Mesothelial cell of epicardium (in vitro differentiated cells): ENCODE results near the gene SLC23A1. TPM values are rescaled to one million over a fixed set of nuclear protein-coding genes. Genes with fewer than 3 reads are reported as not detected.

ENCODE experiments used
- DNase-seq, 2 experiments: peaks; one replicate each; pipeline ENCODE4 v3.0.0; 2021; ENCODE audit warnings: low spot score in 2 of 2; ENCODE audit not compliant: unreplicated experiment in 2 of 2
- H3K27ac Mint-ChIP-seq: 2 replicates; pipeline ENCODE4 v1.8.0; 2021; ENCODE audit warnings: mixed read lengths
- H3K27me3 Mint-ChIP-seq: 2 replicates; pipeline ENCODE4 v1.8.0; 2021; ENCODE audit warnings: low read depth, mixed read lengths
- H3K36me3 Mint-ChIP-seq: 2 replicates; pipeline ENCODE4 v1.8.0; 2021; ENCODE audit warnings: mixed read lengths
- H3K4me1 Mint-ChIP-seq: 2 replicates; pipeline ENCODE4 v1.8.0; 2021; ENCODE audit warnings: mixed read lengths
- H3K4me3 Mint-ChIP-seq: 2 replicates; pipeline ENCODE4 v1.8.0; 2021; ENCODE audit warnings: mild to moderate bottlenecking, moderate library complexity, mixed read lengths
- H3K9me3 Mint-ChIP-seq: 2 replicates; pipeline ENCODE4 v1.8.0; 2021; ENCODE audit warnings: mixed read lengths
- total RNA-seq: library from RNA; stranded (reverse); gene quantifications from 3 replicates; pipeline ENCODE4 v1.2.1, GENCODE V29; 2021
- TF ChIP-seq, protein P1 (sequence below): fragments of 200-600 bp; sonication (generic); IDR thresholded peaks from one replicate; pipeline ENCODE4 v1.5.0; 2021; ENCODE audit warnings: antibody characterized with exemption; ENCODE audit not compliant: unreplicated experiment

Gene SLC23A1
- total RNA-seq, 1 donor from 2014 or later = not detected

DNA sequence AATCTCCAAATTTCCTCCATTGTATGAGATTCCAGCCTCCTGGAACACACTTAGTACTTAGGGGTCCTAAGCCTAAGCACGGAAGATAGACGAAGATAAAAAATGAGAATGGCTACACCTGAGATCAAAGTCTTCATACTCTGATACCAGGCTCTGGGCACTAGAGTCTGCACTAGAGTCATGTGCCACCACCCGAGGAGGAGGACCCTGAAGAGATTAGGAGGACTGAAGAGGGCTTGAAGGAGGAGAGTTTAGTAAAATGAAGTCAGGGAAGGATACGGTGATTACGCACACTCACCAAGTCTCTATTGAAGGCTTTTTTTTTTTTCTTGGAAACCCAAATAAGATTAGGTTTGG is 21.4 kb upstream of the SLC23A1 start:
- no peaks in the 10 kb centered on the region for H3K9me3 Mint-ChIP-seq
- H3K4me1 Mint-ChIP-seq = peaks cover 14% of the 10 kb centered on the region
- peak overlapping the region; percentile 90 for H3K4me3 Mint-ChIP-seq
- H3K36me3 Mint-ChIP-seq = peaks cover 1% of the 10 kb centered on the region
- peak overlapping the region; percentile 99 for H3K27ac Mint-ChIP-seq
- no peaks in the 10 kb centered on the region for H3K27me3 Mint-ChIP-seq
- TF ChIP-seq, protein P1, sequence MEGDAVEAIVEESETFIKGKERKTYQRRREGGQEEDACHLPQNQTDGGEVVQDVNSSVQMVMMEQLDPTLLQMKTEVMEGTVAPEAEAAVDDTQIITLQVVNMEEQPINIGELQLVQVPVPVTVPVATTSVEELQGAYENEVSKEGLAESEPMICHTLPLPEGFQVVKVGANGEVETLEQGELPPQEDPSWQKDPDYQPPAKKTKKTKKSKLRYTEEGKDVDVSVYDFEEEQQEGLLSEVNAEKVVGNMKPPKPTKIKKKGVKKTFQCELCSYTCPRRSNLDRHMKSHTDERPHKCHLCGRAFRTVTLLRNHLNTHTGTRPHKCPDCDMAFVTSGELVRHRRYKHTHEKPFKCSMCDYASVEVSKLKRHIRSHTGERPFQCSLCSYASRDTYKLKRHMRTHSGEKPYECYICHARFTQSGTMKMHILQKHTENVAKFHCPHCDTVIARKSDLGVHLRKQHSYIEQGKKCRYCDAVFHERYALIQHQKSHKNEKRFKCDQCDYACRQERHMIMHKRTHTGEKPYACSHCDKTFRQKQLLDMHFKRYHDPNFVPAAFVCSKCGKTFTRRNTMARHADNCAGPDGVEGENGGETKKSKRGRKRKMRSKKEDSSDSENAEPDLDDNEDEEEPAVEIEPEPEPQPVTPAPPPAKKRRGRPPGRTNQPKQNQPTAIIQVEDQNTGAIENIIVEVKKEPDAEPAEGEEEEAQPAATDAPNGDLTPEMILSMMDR = no peak
- no peak for DNase-seq

GRCh38 chr5:139403787-139404483 is 20.8 kb upstream of the SLC23A1 start, which contains the start of gene SPATA24:
Gene SPATA24, minus strand, starts transcription at chr5:139404089. Its CDS starts 29 bp downstream, at chr5:139404060.
- H3K4me3 Mint-ChIP-seq = peak within 1 kb of the TSS; percentile 90
- peak within 1 kb of the TSS; percentile 99 for H3K27ac Mint-ChIP-seq
- peaks cover 4% of the 10 kb centered on the region for H3K36me3 Mint-ChIP-seq
- H3K9me3 Mint-ChIP-seq = no peaks in the 10 kb centered on the region
- H3K27me3 Mint-ChIP-seq = no peaks in the 10 kb centered on the region
- peak; percentile 96 to 97 for DNase-seq
- TF ChIP-seq, protein P1 = no peak
- peaks cover 14% of the 10 kb centered on the region for H3K4me1 Mint-ChIP-seq

- Mint-ChIP-seq H3K27ac (peak overlapping the region; percentile 99), H3K4me3 (peak overlapping the region; percentile 90), H3K4me1 (peaks cover 14% of the 10 kb centered on the region), H3K9me3 (no peaks in the 10 kb centered on the region), H3K36me3 (peaks cover 4% of the 10 kb centered on the region), H3K27me3 (no peaks in the 10 kb centered on the region)
- TF ChIP-seq, protein P1 = no peak
- no peak for DNase-seq
These were observed 20.3 kb upstream of the SLC23A1 start for GRCh38 chr5:139403418-139403786.

DNA sequence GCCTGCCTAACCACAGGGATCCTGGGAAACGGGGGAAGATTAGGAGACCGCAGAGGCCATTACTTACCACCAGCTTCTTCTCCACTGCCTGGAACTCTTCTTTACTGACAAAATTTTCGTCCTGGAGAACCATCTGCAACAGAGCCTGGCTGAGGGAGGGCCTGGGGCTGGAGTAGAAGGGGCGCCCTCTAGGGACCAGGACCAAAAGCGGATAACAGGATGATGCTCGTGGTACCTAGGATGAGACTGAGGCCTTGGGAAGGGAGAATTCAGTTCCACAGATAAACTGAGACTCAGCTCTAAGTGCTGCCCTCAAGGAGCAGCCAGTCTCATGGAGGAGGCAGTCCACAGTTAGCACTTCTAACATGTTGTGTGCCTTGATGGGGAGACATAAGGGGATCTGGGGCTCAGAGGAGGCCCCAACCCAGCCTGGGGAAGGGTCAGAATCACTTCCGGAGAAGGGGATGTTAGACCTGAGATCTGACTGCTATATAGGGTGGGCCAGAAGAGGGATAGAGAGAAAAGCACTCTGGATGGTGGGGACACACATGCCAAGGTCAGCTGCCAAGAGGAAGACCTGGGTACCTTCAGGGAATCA is 19.6 kb upstream of the SLC23A1 start:
- H3K36me3 Mint-ChIP-seq = peaks cover 4% of the 10 kb centered on the region
- H3K27me3 Mint-ChIP-seq = no peaks in the 10 kb centered on the region
- TF ChIP-seq, protein P1 = no peak
- no peak for DNase-seq
- H3K9me3 Mint-ChIP-seq = no peaks in the 10 kb centered on the region
- peaks cover 14% of the 10 kb centered on the region for H3K4me1 Mint-ChIP-seq
- H3K4me3 Mint-ChIP-seq = peak overlapping the region; percentile 90
- H3K27ac Mint-ChIP-seq = peak overlapping the region; percentile 99

DNA sequence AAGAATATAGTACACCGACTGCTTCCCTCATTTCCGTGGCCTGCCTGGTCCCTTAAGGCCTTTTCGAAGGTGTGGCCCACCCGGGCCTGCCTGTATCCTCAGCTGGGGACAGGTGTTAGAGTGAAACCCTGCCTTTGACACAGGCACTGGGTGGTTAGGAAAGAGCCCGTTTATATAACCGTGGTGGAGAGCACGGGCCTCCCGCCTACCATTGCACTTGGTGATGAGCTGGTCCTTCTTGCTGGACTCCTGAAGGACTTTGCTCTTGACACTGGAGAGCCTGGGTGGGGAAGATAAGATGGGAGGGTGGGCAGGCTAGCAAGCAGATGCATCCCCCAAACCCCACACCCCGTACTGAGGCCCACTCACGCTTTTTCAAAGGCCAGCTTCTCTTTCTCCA is 18.4 kb upstream of the SLC23A1 start:
- DNase-seq = no peak
- no peak overlapping the region for H3K27ac Mint-ChIP-seq
- no peak overlapping the region for H3K4me3 Mint-ChIP-seq
- H3K36me3 Mint-ChIP-seq = peaks cover 4% of the 10 kb centered on the region
- TF ChIP-seq, protein P1 = no peak
- peaks cover 5% of the 10 kb centered on the region for H3K27me3 Mint-ChIP-seq
- peaks cover 17% of the 10 kb centered on the region for H3K4me1 Mint-ChIP-seq
- H3K9me3 Mint-ChIP-seq = no peaks in the 10 kb centered on the region
